Loucy (cell line): ENCODE data around the gene NKTR.

Source experiments
- EZH2phosphoT487 ChIP-seq: fragments of 200-600 bp; IDR thresholded peaks from 2 replicates; pipeline ENCODE4 v1.6.1; 2018; ENCODE audit warnings: antibody characterized with exemption, mild to moderate bottlenecking, moderate library complexity, borderline replicate concordance
- TF ChIP-seq, protein P1 (sequence below): fragments of 200-600 bp; sonication (generic); conservative IDR thresholded peaks from 2 replicates; pipeline ENCODE4 v1.5.1; 2014; ENCODE audit warnings: mild to moderate bottlenecking, antibody characterized with exemption, low read length

DNA sequence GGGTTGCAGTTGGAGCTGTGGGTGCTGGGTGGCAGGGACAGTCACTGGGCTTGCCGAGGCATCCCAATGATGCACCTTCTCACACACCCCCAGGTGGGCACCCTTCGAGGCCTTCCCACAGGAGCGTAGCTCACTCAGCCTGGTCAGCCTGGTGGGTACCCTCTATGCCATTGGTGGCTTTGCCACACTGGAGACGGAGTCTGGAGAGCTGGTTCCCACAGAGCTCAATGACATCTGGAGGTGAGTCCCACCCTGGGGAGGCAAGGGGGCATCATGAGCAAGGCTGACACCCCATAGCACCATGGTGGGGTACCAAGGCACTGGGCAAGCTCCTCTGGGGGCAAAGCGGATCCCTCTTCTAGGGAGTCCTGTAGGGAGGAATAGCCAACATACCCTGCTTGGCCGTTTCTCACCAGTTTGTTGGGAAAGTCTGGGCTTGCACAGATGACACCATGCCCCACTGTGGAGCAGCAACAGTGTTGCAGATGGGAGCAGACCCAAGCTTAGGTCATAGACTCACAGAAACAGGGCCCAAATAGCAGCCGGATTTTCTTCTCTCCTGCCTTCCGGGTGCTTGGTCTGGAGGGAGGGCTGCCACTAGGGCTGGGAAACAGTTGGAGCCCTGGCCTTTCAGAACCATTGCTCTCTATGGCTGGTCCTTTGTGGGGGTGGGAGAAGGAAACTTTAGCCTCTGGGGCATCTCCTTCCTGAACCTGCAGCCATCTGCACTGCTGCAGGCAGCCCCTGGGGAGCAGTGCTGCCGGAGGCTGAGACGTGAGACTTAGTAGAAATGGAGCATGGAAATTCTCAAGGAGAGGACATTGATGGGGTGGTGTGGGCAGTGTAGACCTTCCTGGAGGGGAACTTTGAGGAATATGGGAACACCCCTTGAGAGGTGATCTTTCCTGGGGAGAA lies 90.5 kb downstream of the NKTR start:
- TF ChIP-seq, protein P1, sequence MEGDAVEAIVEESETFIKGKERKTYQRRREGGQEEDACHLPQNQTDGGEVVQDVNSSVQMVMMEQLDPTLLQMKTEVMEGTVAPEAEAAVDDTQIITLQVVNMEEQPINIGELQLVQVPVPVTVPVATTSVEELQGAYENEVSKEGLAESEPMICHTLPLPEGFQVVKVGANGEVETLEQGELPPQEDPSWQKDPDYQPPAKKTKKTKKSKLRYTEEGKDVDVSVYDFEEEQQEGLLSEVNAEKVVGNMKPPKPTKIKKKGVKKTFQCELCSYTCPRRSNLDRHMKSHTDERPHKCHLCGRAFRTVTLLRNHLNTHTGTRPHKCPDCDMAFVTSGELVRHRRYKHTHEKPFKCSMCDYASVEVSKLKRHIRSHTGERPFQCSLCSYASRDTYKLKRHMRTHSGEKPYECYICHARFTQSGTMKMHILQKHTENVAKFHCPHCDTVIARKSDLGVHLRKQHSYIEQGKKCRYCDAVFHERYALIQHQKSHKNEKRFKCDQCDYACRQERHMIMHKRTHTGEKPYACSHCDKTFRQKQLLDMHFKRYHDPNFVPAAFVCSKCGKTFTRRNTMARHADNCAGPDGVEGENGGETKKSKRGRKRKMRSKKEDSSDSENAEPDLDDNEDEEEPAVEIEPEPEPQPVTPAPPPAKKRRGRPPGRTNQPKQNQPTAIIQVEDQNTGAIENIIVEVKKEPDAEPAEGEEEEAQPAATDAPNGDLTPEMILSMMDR: no peak
- no peak for TF ChIP-seq EZH2phosphoT487
